Kidney (tissue), 14 donors: ENCODE measurements around the gene JAML. TPM values are rescaled to one million over a fixed set of nuclear protein-coding genes. Genes with fewer than 3 reads are reported as not detected.
A peak's percentile ranks its signal among the peaks of the same experiment; 100 is the strongest.

Experiments used
- DNase-seq, 5 donors: peaks; one replicate each; pipeline ENCODE4 v3.0.0-alpha.2; 2013 to 2020
- FAIRE-seq: peaks from 2 replicates; lab custom pipeline; 2012; peaks lifted over from hg19 to GRCh38; lab: Jason Lieb, UNC
- H3K27ac ChIP-seq, 2 donors: one replicate each; pipeline ENCODE4 v1.7.0; 2013; ENCODE audit warnings: low read depth in 2 of 2, low read length in 2 of 2, inconsistent platforms in 1 of 2
- H3K27me3 ChIP-seq: one replicate; pipeline ENCODE4 v1.7.1; 2013; ENCODE audit warnings: low read length, inconsistent platforms; ENCODE audit not compliant: control insufficient read depth, insufficient read depth
- H3K36me3 ChIP-seq, 3 donors: one replicate each; pipeline versions ENCODE4 v1.7.0 to v1.7.1; 2013; ENCODE audit warnings: low read length in 3 of 3, control low read depth in 1 of 3, inconsistent platforms in 1 of 3; ENCODE audit not compliant: insufficient read depth in 3 of 3, control insufficient read depth in 2 of 3
- H3K4me1 ChIP-seq, 3 donors: one replicate each; pipeline versions ENCODE4 v1.7.0 to v1.7.1; 2013; ENCODE audit warnings: low read length in 3 of 3, inconsistent platforms in 1 of 3, low read depth in 1 of 3; ENCODE audit not compliant: control insufficient read depth in 2 of 3, insufficient read depth in 2 of 3
- H3K4me3 ChIP-seq, 3 donors: one replicate each; pipeline versions ENCODE4 v1.7.0 to v1.8.1; 2013; ENCODE audit warnings: low read length in 3 of 3, control low read depth in 1 of 3, inconsistent platforms in 1 of 3
- H3K9ac ChIP-seq, 3 donors: one replicate each; pipeline versions ENCODE4 v1.7.0 to v1.7.1; 2013; ENCODE audit warnings: low read length in 3 of 3, control low read depth in 1 of 3, inconsistent platforms in 1 of 3
- H3K9me3 ChIP-seq, 3 donors: one replicate each; pipeline versions ENCODE4 v1.7.0 to v1.7.1; 2013; ENCODE audit warnings: low read length in 3 of 3, control low read depth in 1 of 3, inconsistent platforms in 1 of 3; ENCODE audit not compliant: control insufficient read depth in 2 of 3, insufficient read depth in 1 of 3
- intact Hi-C: fragments of 100-400 bp; cut with DNase I; formaldehyde crosslinking; loops from one replicate; pipeline ENCODE4 v1.11.1; 2022
- polyA plus RNA-seq: library from polyadenylated mRNA; stranded (reverse); fragments of 350-450 nt; fragmentation: Illumina TruSeq; extraction: RNeasy Lipid Tissue Mini Kit (QIAGEN cat#74804); gene quantifications from one replicate; pipeline ENCODE4 v1.2.3, GENCODE V29; 2014; ENCODE audit warnings: low read depth, low replicate concordance; ENCODE audit not compliant: insufficient read depth
- total RNA-seq: library from RNA; stranded (reverse); fragmentation: NEBNext Ultra II Directional; extraction: Animal tissue kit (Norgen Biotek cat#: 25700); gene quantifications from one replicate; pipeline ENCODE4 v1.2.1, GENCODE V29; 2021
- TF ChIP-seq, protein P1 (sequence below): IDR thresholded peaks from 3 replicates; pipeline ENCODE4 v1.5.1; 2012; ENCODE audit warnings: mild to moderate bottlenecking, moderate library complexity, borderline replicate concordance; ENCODE audit not compliant: insufficient read depth; ENCODE audit errors: extremely low read depth
- donor health status: control.
- donor health status: control.
- donor health status: control.
- donor health status: control.
- donor health status: control.
- donor health status: DM: yes; HTN: yes; CAD: no.
- donor health status: Normal renal cell carcinoma (clear cell type).

Gene JAML
- total and polyA plus RNA-seq, 2 donors from 2014 or later, result 2.5 to 17.1 TPM

DNA sequence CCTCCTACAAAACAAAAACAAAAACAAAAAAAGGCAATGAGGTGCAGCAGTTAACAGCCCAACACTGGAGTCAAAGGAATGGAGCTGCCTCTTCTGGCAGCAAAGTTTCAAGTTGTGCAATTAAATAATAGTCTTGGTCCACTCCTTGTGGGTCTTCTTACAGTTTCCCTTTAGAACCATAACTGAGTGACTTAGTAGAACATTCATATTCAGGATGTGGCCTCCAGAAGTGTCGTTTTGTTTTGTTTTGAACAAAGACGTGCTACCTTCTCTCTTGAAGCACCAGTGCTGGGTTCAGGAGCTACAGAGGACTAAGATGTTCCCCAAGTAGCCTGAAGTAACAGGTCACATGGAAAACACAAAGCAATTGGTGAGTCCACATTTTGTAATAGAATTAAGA, 2.0 kb upstream of the JAML start:
- intact Hi-C loops, result no loop called here
- no peak overlapping the region for H3K4me3 ChIP-seq
- H3K36me3 ChIP-seq, result peaks cover 0 to 11% (median 0%) of the 10 kb centered on the region in 3 donors
- no peaks in the 10 kb centered on the region for H3K9me3 ChIP-seq
- no peaks in the 10 kb centered on the region for H3K4me1 ChIP-seq
- TF ChIP-seq, protein P1, sequence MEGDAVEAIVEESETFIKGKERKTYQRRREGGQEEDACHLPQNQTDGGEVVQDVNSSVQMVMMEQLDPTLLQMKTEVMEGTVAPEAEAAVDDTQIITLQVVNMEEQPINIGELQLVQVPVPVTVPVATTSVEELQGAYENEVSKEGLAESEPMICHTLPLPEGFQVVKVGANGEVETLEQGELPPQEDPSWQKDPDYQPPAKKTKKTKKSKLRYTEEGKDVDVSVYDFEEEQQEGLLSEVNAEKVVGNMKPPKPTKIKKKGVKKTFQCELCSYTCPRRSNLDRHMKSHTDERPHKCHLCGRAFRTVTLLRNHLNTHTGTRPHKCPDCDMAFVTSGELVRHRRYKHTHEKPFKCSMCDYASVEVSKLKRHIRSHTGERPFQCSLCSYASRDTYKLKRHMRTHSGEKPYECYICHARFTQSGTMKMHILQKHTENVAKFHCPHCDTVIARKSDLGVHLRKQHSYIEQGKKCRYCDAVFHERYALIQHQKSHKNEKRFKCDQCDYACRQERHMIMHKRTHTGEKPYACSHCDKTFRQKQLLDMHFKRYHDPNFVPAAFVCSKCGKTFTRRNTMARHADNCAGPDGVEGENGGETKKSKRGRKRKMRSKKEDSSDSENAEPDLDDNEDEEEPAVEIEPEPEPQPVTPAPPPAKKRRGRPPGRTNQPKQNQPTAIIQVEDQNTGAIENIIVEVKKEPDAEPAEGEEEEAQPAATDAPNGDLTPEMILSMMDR, result no peak
- FAIRE-seq (no peak), DNase-seq (no peak)
- H3K27ac ChIP-seq, result no peak overlapping the region
- H3K9ac ChIP-seq, result no peak overlapping the region
- H3K27me3 ChIP-seq, result no peaks in the 10 kb centered on the region

DNA sequence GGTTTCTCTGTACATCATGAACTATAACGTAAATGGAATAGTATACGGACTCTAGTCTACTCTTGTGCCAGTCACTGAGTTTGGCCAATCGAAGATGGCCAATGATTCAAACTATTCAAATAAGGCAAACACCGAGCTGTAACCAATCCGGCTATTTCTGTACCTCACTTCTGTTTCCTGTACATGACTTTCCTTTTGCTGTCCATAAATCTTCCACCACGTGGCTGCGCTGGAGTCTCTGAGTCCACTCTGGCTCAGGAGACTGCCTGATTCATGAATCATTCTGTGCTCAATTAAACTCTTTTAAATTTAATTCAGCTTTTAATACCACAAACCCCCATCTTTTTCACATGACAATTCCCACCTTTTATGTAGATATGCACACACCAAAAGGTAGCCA, 1.5 kb upstream of the JAML start:
- intact Hi-C loops, result no loop called here
- no peaks in the 10 kb centered on the region for H3K9me3 ChIP-seq
- no peak overlapping the region for H3K27ac ChIP-seq
- TF ChIP-seq, protein P1, result no peak
- H3K27me3 ChIP-seq, result no peaks in the 10 kb centered on the region
- no peak for FAIRE-seq
- no peaks in the 10 kb centered on the region for H3K4me1 ChIP-seq
- peak in 1 of 5 donors; percentile 48 for DNase-seq
- no peak overlapping the region for H3K9ac ChIP-seq
- no peak overlapping the region for H3K4me3 ChIP-seq
- peaks cover 0 to 11% (median 0%) of the 10 kb centered on the region in 3 donors for H3K36me3 ChIP-seq

DNA sequence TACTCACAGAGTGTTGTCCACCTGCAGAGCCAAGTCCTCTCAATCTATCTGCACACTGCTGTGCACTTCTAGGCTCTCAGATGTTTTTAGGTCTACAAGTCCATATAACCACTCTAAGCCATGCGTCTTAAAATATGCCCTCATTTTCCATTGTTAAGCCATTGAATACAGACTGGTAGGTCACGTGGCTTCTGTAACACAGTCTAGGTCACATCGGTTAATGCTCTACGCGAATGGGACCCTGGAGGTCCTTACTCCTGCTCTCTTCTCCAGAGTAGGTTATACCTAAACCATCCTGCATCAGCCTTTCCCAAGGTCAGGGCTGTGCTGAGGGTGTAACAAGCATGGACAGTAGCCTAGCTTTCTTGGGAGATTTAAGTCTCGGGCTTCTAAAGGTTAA, 819 bp downstream of the JAML start:
- no peak for FAIRE-seq
- intact Hi-C loops, result no loop called here
- no peak for DNase-seq
- H3K4me1 ChIP-seq, result no peaks in the 10 kb centered on the region
- no peak overlapping the region for H3K9ac ChIP-seq
- H3K27ac ChIP-seq, result no peak overlapping the region
- H3K4me3 ChIP-seq, result no peak overlapping the region
- TF ChIP-seq, protein P1, result no peak
- H3K9me3 ChIP-seq, result no peaks in the 10 kb centered on the region
- no peaks in the 10 kb centered on the region for H3K27me3 ChIP-seq
- peaks cover 0 to 6% (median 0%) of the 10 kb centered on the region in 3 donors for H3K36me3 ChIP-seq

DNA sequence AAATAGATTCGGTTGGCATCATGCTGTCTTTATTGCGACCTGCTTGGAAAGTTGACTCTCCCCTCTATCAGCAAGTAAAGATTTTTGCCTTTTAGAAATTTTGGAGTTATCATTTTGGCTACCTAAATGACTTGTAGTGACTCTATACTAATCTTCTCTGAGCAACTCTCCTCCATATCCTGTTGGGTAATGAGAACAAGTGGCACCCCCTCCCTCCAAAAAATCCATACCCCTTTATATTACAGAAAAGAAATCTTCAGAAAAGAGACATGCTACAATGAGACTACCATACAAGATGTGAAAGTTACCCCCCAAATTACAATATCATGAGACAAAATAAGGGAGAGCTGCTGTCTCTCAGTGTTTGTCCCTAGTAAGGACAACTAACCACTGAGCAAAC, 1.2 kb downstream of the JAML start:
- DNase-seq (no peak), FAIRE-seq (no peak)
- Histone ChIP-seq H3K9ac (no peak overlapping the region), H3K36me3 (peaks cover 0 to 6% (median 0%) of the 10 kb centered on the region in 3 donors), H3K4me1 (no peaks in the 10 kb centered on the region), H3K4me3 (no peak overlapping the region), H3K27me3 (no peaks in the 10 kb centered on the region), H3K9me3 (no peaks in the 10 kb centered on the region), H3K27ac (no peak overlapping the region)
- intact Hi-C loops, result no loop called here
- TF ChIP-seq, protein P1, result no peak
